CD4-positive, alpha-beta T cell treated with Interleukin-15 for 1 hour (primary cell): ENCODE results near the gene CPD.
"Not testable (repeated sequence)": the region's sequence is repeated elsewhere in the genome, so short reads cannot be mapped to it uniquely, and the experiment has no call there.

Experiments used
- DNase-seq: peaks from one replicate; pipeline ENCODE4 v3.0.0-alpha.2; 2020

CPD gene

DNA sequence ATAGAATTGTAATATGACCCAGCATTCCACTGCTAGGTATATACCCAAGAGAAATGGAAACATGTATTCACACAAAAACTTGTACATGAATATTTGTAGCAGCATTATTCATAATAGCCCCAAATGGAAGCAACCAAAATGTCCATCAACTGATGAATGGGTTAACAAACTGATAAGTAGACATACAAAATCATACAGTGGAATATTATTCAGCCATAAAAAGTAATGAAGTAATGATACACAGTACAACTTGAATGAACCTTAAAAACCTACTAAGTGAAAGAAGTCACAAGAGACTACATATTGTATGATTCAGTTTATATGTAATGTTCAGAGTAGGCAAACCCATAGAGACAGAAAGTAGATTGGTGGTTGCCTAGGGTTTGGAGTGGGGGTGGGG is 58.0 kb downstream of the CPD start:
- DNase-seq = no peak

DNA sequence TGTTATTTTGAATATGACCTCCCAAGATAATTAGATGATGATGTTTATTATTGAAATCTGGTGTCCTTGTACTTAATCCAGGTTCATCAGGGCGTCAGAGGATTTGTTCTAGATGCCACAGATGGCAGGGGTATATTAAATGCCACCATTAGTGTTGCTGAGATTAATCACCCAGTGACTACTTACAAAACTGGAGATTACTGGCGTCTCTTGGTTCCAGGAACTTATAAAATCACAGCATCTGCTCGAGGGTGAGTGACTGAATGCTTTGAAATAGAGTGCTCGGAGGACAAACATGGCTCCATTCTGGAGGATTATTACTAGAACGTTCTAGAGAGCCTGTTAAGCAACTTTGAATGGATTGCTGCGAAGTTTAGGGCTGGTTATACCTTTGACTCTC is 65.0 kb downstream of the CPD start:
- DNase-seq = no peak

- DNase-seq = not testable (repeated sequence)
Measured at GRCh38 chr17:30446640-30447039, 67.9 kb downstream of the CPD start.

DNA sequence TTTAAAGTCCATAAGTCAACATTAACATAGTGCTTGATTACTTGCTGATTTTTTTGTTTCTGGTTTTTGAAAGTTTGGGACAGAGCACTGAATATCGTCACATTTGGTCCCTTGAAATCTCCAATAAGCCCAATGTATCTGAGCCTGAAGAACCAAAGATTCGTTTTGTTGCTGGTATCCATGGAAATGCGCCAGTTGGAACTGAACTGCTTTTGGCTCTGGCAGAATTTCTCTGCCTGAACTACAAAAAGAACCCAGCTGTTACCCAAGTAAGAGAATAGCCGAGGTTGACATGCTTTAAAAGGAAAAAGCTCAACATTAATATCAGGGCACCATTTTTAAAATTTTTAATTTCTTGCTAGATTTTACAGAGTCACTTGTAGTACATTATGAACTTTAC is 70.8 kb downstream of the CPD start:
- DNase-seq = no peak

GRCh38 chr17:30450125-30451027 is 71.6 kb downstream of the CPD start:
- no peak for DNase-seq

- DNase-seq = no peak
Measured at GRCh38 chr17:30454635-30455034, 75.9 kb downstream of the CPD start.

- DNase-seq = no peak
Measured at GRCh38 chr17:30458371-30458770, 79.6 kb downstream of the CPD start.

- DNase-seq = not testable (repeated sequence)
Measured at GRCh38 chr17:30458797-30459413, 80.2 kb downstream of the CPD start.

DNA sequence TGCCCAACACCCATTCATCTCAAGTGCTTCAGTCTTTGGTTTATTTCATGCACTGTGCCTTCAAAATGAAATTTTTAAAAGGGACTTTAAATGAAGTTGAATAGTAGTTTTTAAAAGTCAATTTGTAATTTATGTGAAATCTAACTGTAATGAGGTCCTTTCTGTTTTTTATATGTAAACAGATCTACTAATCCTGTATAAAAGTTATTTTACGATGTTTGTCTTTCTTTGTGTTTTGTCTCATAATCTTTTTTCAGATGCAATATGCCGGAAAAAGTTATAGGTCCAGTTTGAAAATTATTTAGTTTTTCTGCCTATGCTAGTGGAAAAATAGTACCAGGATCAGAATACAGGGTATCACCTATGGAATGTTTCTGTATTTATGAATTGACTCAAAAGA is 89.7 kb downstream of the CPD start:
- DNase-seq = no peak

DNA sequence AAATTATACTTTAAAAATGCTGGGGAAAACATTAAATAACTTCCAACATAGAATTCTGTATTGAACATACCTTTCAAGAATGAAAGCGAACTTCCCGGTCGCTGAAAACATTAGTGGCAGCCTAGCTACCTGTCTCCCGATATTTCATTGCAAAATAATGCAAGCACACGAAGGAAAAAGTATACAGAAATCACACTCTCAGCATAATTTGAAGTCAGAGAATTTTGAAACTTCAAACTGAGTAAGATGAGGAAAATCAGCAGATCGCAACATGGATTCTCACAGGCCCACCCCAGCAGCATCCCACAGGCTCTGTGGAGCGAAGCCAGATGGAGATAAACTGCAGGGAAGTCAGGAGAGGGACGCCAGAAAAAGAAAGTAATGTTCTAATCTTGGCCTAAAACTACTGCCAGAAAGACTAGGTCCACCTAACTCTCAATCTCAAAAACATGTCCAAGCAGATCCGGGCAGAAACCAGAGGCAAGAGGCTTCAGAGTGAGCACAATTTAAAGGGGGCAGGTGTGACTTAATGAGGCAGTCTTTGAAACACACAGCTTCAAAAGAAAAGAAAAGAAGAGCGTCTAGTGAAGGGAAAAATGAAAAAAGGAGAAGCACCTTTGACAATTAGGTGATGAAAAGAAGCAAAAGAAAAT is 93.6 kb downstream of the CPD start:
- no peak for DNase-seq

DNA sequence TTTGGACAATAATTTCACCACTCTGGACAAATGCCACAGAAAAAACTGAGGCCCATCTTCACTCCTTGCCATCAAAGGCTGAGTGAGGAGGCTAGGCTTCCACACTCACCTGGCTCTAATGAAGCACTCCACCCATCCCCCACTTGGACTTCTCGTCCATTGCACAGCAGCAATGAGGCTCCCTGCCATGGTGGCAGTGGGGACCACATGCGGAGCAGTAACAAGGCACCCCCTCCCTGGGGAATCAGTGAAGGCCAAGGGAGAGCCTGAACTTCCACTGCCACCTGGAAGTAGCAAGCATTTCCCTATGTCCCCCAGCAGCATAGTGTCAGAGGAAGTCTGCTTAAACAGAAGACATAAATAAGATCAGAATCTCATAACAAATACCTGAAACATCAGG is 96.5 kb downstream of the CPD start:
- no peak for DNase-seq

DNA sequence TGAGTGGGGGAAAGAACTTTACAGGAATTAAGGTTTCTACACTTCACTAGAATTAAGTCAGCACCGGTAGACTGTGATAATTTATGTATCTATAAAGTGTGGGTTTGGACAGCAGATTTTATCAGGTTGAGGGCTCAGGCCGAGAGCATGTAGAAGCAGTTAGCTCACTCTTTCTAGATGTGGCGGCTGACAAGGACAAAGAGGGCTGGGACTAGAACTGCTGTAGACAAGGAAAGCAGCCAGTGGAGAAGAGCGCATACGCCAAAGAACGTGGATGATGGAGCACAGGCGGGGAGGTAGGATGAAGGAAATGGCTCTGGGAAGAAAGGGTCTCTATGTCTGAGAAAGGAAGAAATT is 98.0 kb downstream of the CPD start:
- no peak for DNase-seq

- peak; percentile 93 for DNase-seq
Measured at GRCh38 chr17:30477083-30477773, 98.5 kb downstream of the CPD start, which contains the start of gene GOSR1. Gene GOSR1 (plus strand): TSS chr17:30477408. CDS start chr17:30477434, 26 bp downstream.

DNA sequence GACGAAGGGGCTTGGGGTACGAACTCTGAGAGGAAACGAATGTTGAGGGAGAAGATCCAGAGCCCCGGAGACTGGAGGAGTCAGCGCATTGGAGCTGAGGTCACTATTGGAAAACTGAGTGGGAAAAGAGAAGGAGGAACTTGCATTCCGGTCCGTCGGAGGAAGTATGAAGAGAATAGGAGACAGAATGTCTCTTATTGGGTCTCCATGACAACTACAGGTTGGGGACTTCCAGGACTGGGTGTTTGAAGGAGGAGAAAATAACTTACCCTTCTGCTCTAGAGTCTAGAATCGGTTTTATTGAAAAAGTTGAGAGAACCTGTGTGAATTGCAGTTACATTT is 99.0 kb downstream of the CPD start:
- peak; percentile 41 for DNase-seq

DNA sequence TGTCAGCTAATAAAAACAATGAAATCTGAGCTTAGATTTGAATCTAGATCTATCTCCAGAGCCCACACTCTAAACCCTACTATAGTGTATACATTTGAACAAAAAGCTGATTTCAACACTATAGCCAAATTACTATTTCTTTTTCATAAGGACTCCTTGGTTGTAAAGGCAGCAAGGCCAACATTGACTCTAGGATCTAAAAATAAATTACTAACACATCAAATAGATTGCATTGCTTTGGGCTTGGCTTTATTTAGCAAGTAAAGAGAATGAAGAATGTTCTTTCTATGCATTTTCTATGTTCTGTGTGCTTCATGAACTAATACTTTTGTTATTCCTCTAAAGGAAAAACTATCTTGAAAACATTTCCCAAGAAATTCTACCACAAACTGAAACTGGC is 103.8 kb downstream of the CPD start:
- DNase-seq = no peak

GRCh38 chr17:30483159-30483558 is 104.4 kb downstream of the CPD start:
- DNase-seq = no peak

GRCh38 chr17:30493780-30494179 is 115.1 kb downstream of the CPD start:
- DNase-seq = no peak

- no peak for DNase-seq
Measured at GRCh38 chr17:30495586-30495985, 116.9 kb downstream of the CPD start.

DNA sequence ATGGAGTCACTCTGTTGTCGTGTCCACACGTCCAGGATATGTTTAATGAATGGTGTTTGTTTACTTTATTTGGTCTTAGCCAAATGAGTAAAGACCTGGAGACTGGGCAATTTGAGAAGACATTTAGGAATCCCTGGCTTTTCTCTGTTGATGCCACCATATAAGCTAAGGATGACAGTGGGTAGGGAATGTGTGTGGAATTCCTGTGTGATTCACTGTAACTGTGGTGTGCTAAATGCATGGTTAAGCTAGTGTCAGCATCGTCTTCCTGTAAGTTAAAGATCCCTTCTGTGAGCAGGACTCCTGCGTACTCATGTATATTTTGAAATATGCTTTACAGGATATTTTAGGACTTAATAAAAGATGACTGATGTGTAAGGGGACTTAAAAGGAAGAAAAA is 124.8 kb downstream of the CPD start:
- DNase-seq = no peak

DNA sequence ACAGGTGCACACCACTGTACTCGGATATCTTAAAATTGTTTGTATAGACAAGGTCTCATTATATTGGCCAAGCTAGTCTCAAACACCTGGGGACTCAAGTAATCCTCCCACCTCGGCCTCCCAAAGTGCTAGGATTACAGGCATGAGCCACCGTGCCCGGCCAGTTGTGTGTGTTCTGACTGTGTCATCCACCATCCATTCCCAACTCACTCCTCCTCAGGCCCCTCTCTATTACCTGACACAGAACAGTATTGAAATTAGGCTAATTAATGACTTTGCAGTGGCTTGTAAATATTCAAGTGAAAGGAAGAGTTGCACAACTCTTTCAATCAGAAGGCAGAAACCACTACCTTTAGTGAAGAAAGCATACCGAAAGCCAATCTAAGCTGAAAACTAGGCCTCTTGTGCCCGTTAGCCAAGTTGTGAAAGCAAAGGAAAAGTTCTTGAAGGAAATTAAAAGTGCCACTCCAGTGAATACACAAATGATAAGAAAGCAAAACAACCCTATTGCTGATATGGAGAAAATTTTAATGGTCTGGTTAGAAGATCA is 127.2 kb downstream of the CPD start:
- DNase-seq = no peak

- no peak for DNase-seq
Measured at GRCh38 chr17:30506481-30506880, 127.8 kb downstream of the CPD start.

GRCh38 chr17:30513346-30513745 is 134.6 kb downstream of the CPD start:
- no peak for DNase-seq
